ENCODE measurements around the gene CPEB1. TPM values are rescaled to one million over a fixed set of nuclear protein-coding genes. Genes with fewer than 3 reads are reported as not detected.
A peak's percentile ranks its signal among the peaks of the same experiment; 100 is the strongest.

The CPEB1 gene
- total RNA-seq, 1 donor from 2014 or later: 15.4 TPM

- no peak for TF ChIP-seq EZH2 (IDR thresholded peaks at IDR 0.05; ENCODE audit: insufficient read depth, low read length)
- TF ChIP-seq CTCF (IDR thresholded peaks at IDR 0.05; ENCODE audit: insufficient read depth, low read depth, low read length): peak; percentile 90
- peaks cover 55% of the 10 kb centered on the region for H3K79me2 ChIP-seq (ENCODE audit: insufficient read depth, low read length)
- peaks cover 29% of the 10 kb centered on the region for H3K4me1 ChIP-seq (ENCODE audit: insufficient read depth, low read length)
- H3K36me3 ChIP-seq (ENCODE audit: insufficient read depth, low read length): peaks cover 35% of the 10 kb centered on the region
- peak within 1 kb of the TSS; percentile 99 for H3K9ac ChIP-seq (ENCODE audit: low read length)
- peak within 1 kb of the TSS; percentile 97 for H3K27ac Mint-ChIP-seq (ENCODE audit: unreplicated experiment)
- H4K20me1 ChIP-seq (ENCODE audit: insufficient read depth, low read length): peaks cover 46% of the 10 kb centered on the region
- peaks cover 25% of the 10 kb centered on the region for H3K4me1 Mint-ChIP-seq (ENCODE audit: low read depth, unreplicated experiment)
- peak within 1 kb of the TSS; percentile 100 for H3K4me3 ChIP-seq (ENCODE audit: insufficient read depth, low read depth, low read length)
- H3K36me3 Mint-ChIP-seq (ENCODE audit: low read depth, unreplicated experiment): peaks cover 32% of the 10 kb centered on the region
- no peaks in the 10 kb centered on the region for H3K27me3 ChIP-seq (ENCODE audit: insufficient read depth, low read length)
- no peaks in the 10 kb centered on the region for H3K9me3 Mint-ChIP-seq (ENCODE audit: unreplicated experiment)
- H3K27ac ChIP-seq (ENCODE audit: low read depth, low read length): peak within 1 kb of the TSS; percentile 77
- H3K4me3 Mint-ChIP-seq (ENCODE audit: unreplicated experiment): peak within 1 kb of the TSS; percentile 97
- DNase-seq (ENCODE audit: low read depth) (peak; percentile 85), FAIRE-seq (no peak)
- H3K27me3 Mint-ChIP-seq (ENCODE audit: low read depth, unreplicated experiment): no peaks in the 10 kb centered on the region
- H2AFZ ChIP-seq (ENCODE audit: low read depth, low read length): peak within 1 kb of the TSS; percentile 83
- no peaks in the 10 kb centered on the region for H3K9me3 ChIP-seq (ENCODE audit: insufficient read depth, low read depth, low read length)
- H3K4me2 ChIP-seq (ENCODE audit: low read length): peak within 1 kb of the TSS; percentile 92
Observed at GRCh38 chr15:82540055-82540983, 106.8 kb downstream of the CPEB1 start, which contains the start of gene RPS17. Gene RPS17, minus strand, starts transcription at chr15:82540457. Its CDS starts 29 bp downstream, at chr15:82540428.

GRCh38 chr15:82539691-82540054, 107.5 kb downstream of the CPEB1 start:
- peaks cover 37% of the 10 kb centered on the region for H3K36me3 ChIP-seq (ENCODE audit: insufficient read depth, low read length)
- TF ChIP-seq EZH2 (IDR thresholded peaks at IDR 0.05; ENCODE audit: insufficient read depth, low read length) (no peak), CTCF (IDR thresholded peaks at IDR 0.05; ENCODE audit: insufficient read depth, low read depth, low read length) (no peak)
- peak overlapping the region; percentile 95 for H3K27ac Mint-ChIP-seq (ENCODE audit: unreplicated experiment)
- H3K9me3 ChIP-seq (ENCODE audit: insufficient read depth, low read depth, low read length): no peaks in the 10 kb centered on the region
- peaks cover 55% of the 10 kb centered on the region for H3K79me2 ChIP-seq (ENCODE audit: insufficient read depth, low read length)
- no peak for FAIRE-seq
- no peaks in the 10 kb centered on the region for H3K9me3 Mint-ChIP-seq (ENCODE audit: unreplicated experiment)
- peak overlapping the region; percentile 97 for H3K4me3 Mint-ChIP-seq (ENCODE audit: unreplicated experiment)
- H3K27me3 Mint-ChIP-seq (ENCODE audit: low read depth, unreplicated experiment): no peaks in the 10 kb centered on the region
- peak overlapping the region; percentile 49 for H2AFZ ChIP-seq (ENCODE audit: low read depth, low read length)
- peaks cover 25% of the 10 kb centered on the region for H3K4me1 Mint-ChIP-seq (ENCODE audit: low read depth, unreplicated experiment)
- DNase-seq (ENCODE audit: low read depth): no peak
- H3K4me2 ChIP-seq (ENCODE audit: low read length): peak overlapping the region; percentile 92
- peak overlapping the region; percentile 71 for H3K27ac ChIP-seq (ENCODE audit: low read depth, low read length)
- peaks cover 33% of the 10 kb centered on the region for H3K36me3 Mint-ChIP-seq (ENCODE audit: low read depth, unreplicated experiment)
- peak overlapping the region; percentile 100 for H3K4me3 ChIP-seq (ENCODE audit: insufficient read depth, low read depth, low read length)
- peaks cover 46% of the 10 kb centered on the region for H4K20me1 ChIP-seq (ENCODE audit: insufficient read depth, low read length)
- H3K9ac ChIP-seq (ENCODE audit: low read length): peak overlapping the region; percentile 99
- no peaks in the 10 kb centered on the region for H3K27me3 ChIP-seq (ENCODE audit: insufficient read depth, low read length)
- peaks cover 29% of the 10 kb centered on the region for H3K4me1 ChIP-seq (ENCODE audit: insufficient read depth, low read length)
